ENCODE data around the gene KCNK15.

DNA sequence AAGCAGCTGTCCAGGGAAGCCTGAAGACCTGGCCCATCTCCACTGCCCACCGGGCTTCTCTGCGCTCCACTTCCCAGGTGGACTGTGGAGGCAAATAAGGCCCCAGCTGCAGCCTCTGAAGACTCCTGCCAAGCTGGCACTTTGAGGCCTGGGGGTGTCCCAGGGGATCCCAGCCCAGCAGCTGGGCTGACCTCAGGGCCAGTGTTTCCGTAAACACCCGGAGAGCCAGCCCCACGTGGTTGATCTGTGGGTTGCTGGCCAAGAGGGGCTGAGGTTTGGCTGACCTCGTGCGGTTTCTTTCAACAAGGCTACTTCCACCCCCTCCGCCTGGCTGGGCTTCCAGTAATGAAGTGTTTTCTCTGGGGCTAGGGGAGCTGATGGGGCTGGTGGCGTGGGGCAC lies 42.9 kb upstream of the KCNK15 start:
- TF ChIP-seq SUPT20H (IDR thresholded peaks at IDR 0.05; ENCODE audit: borderline replicate concordance, control insufficient read depth, low read depth, low read length), result no peak
- no peak for TF ChIP-seq POLR2A (IDR thresholded peaks at IDR 0.05; ENCODE audit: low read depth, low read length)
- TF ChIP-seq RB1 (IDR thresholded peaks at IDR 0.05; ENCODE audit: borderline replicate concordance), result no peak
- no peak for TF ChIP-seq MTA3 (IDR thresholded peaks at IDR 0.05; ENCODE audit: borderline replicate concordance, low read length)
- TF ChIP-seq, protein P1, sequence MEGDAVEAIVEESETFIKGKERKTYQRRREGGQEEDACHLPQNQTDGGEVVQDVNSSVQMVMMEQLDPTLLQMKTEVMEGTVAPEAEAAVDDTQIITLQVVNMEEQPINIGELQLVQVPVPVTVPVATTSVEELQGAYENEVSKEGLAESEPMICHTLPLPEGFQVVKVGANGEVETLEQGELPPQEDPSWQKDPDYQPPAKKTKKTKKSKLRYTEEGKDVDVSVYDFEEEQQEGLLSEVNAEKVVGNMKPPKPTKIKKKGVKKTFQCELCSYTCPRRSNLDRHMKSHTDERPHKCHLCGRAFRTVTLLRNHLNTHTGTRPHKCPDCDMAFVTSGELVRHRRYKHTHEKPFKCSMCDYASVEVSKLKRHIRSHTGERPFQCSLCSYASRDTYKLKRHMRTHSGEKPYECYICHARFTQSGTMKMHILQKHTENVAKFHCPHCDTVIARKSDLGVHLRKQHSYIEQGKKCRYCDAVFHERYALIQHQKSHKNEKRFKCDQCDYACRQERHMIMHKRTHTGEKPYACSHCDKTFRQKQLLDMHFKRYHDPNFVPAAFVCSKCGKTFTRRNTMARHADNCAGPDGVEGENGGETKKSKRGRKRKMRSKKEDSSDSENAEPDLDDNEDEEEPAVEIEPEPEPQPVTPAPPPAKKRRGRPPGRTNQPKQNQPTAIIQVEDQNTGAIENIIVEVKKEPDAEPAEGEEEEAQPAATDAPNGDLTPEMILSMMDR (IDR thresholded peaks at IDR 0.05 in 2 of 3, conservative IDR thresholded peaks at IDR 0.05 in 1 of 3; ENCODE audit: control insufficient read depth in 2 of 3, extremely low read depth in 1 of 3, insufficient read depth in 1 of 3, low read depth in 3 of 3, low read length in 3 of 3), result no peak
- peak in 1 of 2 experiments; percentile 30; a peak in 1 of 4 replicates for TF ChIP-seq EP300 (IDR thresholded peaks at IDR 0.05; ENCODE audit: borderline replicate concordance in 1 of 2, control insufficient read depth in 1 of 2, low read depth in 2 of 2, low read length in 2 of 2)
- TF ChIP-seq CBFB (IDR thresholded peaks at IDR 0.05; ENCODE audit: low read depth), result no peak
- TF ChIP-seq CEBPB (IDR thresholded peaks at IDR 0.05; ENCODE audit: borderline replicate concordance in 1 of 2, low read depth in 2 of 2, low read length in 2 of 2), result no peak
- TF ChIP-seq, protein P2, sequence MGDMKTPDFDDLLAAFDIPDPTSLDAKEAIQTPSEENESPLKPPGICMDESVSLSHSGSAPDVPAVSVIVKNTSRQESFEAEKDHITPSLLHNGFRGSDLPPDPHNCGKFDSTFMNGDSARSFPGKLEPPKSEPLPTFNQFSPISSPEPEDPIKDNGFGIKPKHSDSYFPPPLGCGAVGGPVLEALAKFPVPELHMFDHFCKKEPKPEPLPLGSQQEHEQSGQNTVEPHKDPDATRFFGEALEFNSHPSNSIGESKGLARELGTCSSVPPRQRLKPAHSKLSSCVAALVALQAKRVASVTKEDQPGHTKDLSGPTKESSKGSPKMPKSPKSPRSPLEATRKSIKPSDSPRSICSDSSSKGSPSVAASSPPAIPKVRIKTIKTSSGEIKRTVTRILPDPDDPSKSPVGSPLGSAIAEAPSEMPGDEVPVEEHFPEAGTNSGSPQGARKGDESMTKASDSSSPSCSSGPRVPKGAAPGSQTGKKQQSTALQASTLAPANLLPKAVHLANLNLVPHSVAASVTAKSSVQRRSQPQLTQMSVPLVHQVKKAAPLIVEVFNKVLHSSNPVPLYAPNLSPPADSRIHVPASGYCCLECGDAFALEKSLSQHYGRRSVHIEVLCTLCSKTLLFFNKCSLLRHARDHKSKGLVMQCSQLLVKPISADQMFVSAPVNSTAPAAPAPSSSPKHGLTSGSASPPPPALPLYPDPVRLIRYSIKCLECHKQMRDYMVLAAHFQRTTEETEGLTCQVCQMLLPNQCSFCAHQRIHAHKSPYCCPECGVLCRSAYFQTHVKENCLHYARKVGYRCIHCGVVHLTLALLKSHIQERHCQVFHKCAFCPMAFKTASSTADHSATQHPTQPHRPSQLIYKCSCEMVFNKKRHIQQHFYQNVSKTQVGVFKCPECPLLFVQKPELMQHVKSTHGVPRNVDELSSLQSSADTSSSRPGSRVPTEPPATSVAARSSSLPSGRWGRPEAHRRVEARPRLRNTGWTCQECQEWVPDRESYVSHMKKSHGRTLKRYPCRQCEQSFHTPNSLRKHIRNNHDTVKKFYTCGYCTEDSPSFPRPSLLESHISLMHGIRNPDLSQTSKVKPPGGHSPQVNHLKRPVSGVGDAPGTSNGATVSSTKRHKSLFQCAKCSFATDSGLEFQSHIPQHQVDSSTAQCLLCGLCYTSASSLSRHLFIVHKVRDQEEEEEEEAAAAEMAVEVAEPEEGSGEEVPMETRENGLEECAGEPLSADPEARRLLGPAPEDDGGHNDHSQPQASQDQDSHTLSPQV (IDR thresholded peaks at IDR 0.05), result no peak
- TF ChIP-seq ZBED1 (IDR thresholded peaks at IDR 0.05; ENCODE audit: borderline replicate concordance), result no peak
- TF ChIP-seq ZNF274 (IDR thresholded peaks at IDR 0.05; ENCODE audit: insufficient read depth, insufficient read length), result no peak
- TF ChIP-seq, protein P3, sequence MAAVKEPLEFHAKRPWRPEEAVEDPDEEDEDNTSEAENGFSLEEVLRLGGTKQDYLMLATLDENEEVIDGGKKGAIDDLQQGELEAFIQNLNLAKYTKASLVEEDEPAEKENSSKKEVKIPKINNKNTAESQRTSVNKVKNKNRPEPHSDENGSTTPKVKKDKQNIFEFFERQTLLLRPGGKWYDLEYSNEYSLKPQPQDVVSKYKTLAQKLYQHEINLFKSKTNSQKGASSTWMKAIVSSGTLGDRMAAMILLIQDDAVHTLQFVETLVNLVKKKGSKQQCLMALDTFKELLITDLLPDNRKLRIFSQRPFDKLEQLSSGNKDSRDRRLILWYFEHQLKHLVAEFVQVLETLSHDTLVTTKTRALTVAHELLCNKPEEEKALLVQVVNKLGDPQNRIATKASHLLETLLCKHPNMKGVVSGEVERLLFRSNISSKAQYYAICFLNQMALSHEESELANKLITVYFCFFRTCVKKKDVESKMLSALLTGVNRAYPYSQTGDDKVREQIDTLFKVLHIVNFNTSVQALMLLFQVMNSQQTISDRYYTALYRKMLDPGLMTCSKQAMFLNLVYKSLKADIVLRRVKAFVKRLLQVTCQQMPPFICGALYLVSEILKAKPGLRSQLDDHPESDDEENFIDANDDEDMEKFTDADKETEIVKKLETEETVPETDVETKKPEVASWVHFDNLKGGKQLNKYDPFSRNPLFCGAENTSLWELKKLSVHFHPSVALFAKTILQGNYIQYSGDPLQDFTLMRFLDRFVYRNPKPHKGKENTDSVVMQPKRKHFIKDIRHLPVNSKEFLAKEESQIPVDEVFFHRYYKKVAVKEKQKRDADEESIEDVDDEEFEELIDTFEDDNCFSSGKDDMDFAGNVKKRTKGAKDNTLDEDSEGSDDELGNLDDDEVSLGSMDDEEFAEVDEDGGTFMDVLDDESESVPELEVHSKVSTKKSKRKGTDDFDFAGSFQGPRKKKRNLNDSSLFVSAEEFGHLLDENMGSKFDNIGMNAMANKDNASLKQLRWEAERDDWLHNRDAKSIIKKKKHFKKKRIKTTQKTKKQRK (IDR thresholded peaks at IDR 0.05; ENCODE audit: low read depth, low read length), result no peak
- no peak for TF ChIP-seq YY1 (IDR thresholded peaks at IDR 0.05; ENCODE audit: low read depth, low read length)
- TF ChIP-seq, protein P4, sequence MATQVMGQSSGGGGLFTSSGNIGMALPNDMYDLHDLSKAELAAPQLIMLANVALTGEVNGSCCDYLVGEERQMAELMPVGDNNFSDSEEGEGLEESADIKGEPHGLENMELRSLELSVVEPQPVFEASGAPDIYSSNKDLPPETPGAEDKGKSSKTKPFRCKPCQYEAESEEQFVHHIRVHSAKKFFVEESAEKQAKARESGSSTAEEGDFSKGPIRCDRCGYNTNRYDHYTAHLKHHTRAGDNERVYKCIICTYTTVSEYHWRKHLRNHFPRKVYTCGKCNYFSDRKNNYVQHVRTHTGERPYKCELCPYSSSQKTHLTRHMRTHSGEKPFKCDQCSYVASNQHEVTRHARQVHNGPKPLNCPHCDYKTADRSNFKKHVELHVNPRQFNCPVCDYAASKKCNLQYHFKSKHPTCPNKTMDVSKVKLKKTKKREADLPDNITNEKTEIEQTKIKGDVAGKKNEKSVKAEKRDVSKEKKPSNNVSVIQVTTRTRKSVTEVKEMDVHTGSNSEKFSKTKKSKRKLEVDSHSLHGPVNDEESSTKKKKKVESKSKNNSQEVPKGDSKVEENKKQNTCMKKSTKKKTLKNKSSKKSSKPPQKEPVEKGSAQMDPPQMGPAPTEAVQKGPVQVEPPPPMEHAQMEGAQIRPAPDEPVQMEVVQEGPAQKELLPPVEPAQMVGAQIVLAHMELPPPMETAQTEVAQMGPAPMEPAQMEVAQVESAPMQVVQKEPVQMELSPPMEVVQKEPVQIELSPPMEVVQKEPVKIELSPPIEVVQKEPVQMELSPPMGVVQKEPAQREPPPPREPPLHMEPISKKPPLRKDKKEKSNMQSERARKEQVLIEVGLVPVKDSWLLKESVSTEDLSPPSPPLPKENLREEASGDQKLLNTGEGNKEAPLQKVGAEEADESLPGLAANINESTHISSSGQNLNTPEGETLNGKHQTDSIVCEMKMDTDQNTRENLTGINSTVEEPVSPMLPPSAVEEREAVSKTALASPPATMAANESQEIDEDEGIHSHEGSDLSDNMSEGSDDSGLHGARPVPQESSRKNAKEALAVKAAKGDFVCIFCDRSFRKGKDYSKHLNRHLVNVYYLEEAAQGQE (IDR thresholded peaks at IDR 0.05; ENCODE audit: low read depth, low read length), result no peak
